NCI-H1105 (cell line): ENCODE data around the gene CNGA3.
"Not testable (repeated sequence)": the region's sequence is repeated elsewhere in the genome, so short reads cannot be mapped to it uniquely, and the experiment has no call there.

Experiments used
- DNase-seq: peaks from one replicate; lab custom pipeline; 2025; lab: John Stamatoyannopoulos, UW

Gene CNGA3

GRCh38 chr2:98346311-98347236, at the start of gene CNGA3:
Gene CNGA3, plus strand, starts transcription at chr2:98346456. Its CDS starts 23,520 bp downstream, at chr2:98369976.
- DNase-seq, result no peak

- DNase-seq, result no peak
These were observed 48.2 kb upstream of the CNGA3 start for GRCh38 chr2:98297817-98298682.

- no peak for DNase-seq
These were observed 47.5 kb upstream of the CNGA3 start for GRCh38 chr2:98298683-98299164.

DNA sequence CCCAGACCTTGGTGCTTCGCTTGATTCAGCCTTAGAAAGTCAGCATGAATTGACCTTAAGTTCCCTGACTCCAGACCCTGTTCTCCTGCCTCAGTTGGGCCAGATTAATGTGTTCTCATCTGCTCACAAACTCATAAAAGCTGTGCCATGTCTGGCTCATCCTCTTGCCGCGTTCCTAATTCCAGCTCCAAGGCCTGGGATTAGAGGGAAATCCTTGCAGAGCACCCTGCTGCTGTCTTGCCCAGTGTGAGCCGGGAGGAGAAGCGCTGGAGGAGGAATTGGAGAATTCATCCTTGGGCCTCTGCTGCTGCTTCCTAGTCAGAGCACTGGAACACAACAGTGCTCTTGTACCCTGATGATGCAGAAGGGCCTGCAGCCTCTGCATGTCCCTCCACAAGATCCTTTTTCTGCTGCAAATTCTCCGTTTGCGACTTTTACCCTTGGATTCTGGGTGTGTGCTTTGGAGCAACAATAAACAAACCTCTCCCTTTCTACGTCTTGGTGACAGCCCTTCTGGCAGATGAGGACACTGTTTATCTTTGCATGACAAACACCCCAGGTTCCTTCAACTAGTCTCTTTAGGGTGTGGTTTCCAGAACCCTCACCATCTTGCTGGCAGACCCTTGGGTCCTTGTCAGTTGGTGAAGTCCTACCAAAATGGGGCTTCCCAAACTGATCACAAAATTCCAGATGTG, 46.9 kb upstream of the CNGA3 start:
- no peak for DNase-seq

DNA sequence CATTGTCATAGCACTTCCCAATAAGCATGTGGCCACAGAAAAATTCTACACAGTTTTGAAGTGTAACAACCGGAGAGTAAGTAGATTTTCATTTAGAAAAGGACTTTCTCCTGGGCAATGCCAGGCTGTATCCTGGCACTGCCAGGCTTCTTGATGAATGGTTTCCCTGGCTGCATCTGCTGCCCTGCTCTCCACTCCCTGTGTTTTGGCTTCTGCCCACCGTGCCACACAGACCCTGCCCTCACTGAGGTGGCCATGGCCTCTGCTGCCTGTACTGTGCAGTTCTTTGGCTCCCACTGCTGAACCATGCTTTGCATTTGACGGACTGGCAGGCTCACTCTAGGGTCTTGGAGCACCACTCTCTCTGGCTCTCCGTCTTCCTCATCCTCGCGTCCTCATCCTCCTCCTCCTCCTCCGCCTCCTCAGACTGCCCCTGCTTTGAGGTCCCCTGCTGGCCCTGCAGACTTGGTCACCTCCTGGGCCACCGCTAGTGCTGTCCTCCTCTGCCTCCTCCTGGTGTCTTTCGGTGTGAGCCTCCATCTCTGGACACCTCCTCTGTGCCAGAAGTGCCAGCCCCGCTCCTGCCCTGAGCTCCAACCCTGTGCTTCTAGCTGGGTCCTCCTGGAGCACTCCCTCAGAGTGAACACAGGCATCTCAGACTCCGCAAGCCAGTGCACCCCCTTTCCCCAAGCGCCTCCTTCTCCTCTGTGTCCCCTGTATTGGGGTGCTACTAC, 45.9 kb upstream of the CNGA3 start:
- no peak for DNase-seq

DNA sequence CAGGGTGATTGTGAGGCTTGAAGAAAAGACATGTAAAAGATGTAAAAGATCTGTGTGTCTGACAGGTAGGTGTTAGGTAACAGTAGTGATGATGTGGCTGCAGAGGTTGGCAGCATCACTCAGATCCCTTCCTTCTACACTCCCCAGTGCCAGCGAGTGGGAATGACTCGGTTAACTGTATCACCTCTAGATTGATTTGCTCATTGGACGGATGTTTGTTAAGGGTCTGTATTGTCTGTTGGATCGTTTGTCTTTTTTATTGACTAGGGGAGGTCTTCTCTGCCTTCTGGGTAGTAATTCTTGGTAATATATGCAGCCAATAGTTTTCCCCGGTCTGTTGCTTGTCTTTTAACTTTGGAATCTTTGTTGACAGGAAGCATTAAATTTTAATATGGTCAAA, 44.8 kb upstream of the CNGA3 start:
- no peak for DNase-seq

- DNase-seq, result not testable (repeated sequence)
These were observed 39.0 kb upstream of the CNGA3 start for GRCh38 chr2:98307131-98307696.

DNA sequence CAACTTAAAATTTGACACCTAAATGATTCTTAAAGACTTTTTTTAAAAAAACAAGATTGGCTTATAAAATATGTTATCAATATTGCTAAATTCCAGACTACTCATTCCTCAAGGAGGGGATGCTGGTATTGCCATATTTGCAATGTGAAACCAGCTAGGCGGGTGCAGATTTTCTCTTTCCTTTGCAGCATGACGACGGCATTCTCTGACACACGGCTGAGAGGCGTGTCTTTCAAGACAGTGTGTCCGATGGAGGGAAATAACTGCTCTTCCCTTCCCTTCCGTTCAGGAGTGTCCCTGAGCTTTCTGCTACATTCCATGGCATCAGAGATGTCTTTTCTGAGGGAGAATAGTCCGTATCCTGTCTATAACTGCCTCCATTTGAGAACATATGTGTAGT, 38.2 kb upstream of the CNGA3 start:
- no peak for DNase-seq

- DNase-seq, result no peak
These were observed 37.7 kb upstream of the CNGA3 start for GRCh38 chr2:98308532-98308931.

DNA sequence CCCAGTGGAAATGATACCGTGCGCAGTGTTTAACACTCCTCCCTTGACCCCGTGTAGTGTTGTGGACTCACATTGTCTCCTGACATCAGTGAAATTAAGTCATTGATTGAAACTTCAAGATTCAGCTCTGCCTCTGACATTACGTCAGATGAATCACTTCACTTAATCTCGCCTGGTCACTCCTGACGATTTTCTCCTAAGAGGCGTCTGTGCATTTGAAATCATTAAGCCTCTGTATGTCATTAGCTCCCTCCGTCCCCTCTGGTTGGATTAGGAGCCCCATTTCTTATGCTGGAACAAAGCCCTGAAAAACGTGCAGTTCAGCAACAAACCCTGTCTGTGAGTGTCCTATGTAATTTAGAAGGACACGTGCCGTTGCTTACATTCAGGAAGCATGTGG, 36.7 kb upstream of the CNGA3 start:
- DNase-seq, result no peak

DNA sequence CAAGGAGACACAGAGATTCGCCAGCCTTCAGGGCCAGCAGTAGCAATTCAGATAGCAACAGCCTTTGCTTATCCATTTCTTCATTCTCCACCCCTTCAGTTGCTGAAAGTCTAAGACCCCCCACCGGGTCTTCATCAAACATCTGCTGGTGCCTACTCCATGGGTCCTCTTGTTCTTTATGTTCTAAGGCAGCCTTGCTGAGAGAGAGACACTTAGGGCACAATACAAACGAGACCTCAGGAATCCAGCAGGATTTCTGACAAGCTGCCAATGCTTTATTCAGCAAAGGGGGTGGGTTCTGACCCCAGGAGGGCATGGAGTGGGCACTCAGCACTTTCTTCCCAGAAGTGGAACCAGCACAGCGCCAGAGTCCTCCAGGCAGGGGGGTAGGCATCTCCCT, 36.2 kb upstream of the CNGA3 start:
- DNase-seq, result no peak

GRCh38 chr2:98311090-98311489, 35.2 kb upstream of the CNGA3 start:
- no peak for DNase-seq

GRCh38 chr2:98311771-98312545, 34.3 kb upstream of the CNGA3 start:
- DNase-seq, result no peak

- DNase-seq, result no peak
These were observed 32.6 kb upstream of the CNGA3 start for GRCh38 chr2:98313492-98314250.

GRCh38 chr2:98314251-98314650, 32.0 kb upstream of the CNGA3 start:
- DNase-seq, result no peak

DNA sequence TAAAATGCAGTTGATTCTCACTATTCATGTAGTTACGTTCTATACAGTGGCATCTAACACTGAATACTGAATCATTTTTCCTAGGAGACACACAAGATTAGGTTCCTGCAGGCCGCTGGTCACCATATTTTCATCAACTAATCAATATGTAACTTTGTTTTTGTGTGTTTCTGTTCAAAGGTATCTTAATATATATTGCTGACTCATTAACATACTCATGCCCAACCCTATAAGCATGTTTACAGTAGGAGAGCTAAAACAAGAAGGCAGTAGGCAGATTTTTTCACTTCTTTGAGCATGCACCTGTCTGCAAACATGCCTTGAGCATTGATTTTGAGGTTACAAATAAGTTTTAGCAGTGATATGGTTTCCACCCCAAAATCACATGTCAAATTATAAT, 30.3 kb upstream of the CNGA3 start:
- DNase-seq, result no peak

DNA sequence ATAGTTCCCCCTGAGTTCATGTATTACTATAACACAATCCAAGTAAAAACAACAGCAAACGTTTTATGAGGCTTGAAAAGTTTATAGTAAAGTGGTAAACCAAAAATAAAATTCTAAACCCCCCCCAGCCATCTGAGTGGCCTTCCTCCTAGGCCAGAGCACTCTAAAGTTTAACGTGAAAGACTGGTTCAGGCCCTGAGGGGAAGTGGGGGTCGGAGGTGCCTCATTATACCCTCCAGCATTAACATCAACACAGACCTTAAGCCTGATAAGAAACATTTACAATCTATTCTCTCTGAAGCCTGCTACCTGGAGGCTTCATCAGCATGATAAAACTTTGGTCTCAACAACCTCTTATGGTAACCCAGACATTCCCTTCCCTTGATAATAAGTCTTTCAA, 29.0 kb upstream of the CNGA3 start:
- DNase-seq, result no peak

GRCh38 chr2:98320171-98320570, 26.1 kb upstream of the CNGA3 start:
- DNase-seq, result not testable (repeated sequence)

DNA sequence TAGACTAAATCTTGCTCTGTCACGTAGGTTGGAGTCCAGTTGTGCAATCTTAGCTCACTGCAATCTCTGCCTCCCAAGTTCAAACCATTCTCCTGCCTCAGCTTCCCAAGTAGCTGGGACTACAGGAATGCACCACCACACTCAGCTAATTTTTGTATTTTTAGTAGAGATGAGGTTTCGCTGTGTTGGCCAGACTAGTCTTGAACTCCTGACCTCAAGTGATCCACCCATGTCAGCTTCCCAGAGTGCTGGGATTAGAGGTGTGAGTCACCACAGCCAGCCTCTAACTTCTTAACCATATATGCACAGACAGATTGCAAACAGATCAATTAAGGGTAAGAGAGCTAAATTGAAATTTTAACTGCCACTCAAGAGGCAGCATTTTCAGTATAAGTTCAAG, 22.1 kb upstream of the CNGA3 start:
- DNase-seq, result no peak

DNA sequence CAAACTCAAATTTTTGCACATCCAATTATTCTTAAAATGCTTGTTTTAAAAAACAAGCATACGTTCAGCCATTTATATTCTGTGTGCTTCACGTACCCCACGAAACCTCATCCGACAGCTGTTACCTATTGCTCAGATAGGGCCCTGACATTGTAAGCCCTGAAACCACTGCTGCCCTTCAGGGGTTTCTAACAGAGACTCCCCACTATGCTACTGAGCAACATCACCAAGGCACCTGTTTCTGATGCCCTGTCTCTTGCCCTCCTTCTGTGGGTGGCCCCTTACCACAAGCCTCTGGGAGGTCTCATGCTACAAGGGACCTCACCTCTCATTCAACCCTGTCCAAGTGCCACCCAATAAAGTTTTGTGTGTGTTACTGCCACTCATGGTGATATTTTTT, 18.5 kb upstream of the CNGA3 start:
- DNase-seq, result no peak
